Naive thymus-derived CD8-positive, alpha-beta T cell (primary cell): ENCODE results near the gene SHISAL1. TPM values are rescaled to one million over a fixed set of nuclear protein-coding genes. Genes with fewer than 3 reads are reported as not detected.
A peak's percentile ranks its signal among the peaks of the same experiment; 100 is the strongest.
"Not testable (repeated sequence)": the region's sequence is repeated elsewhere in the genome, so short reads cannot be mapped to it uniquely, and the experiment has no call there.

Experiments
- ATAC-seq, 2 donors: fragments of 150-1000 bp; cut with Tn5 transposase in 1 of 2; sonication (Bioruptor Pico), chemical (Tn5 transposase) in 1 of 2; 1 replicate in 1 of 2; 2 replicates in 1 of 2; pipeline ENCODE4 v1.10.0; 2021; ENCODE audit warnings: mild to moderate bottlenecking in 2 of 2, moderate library complexity in 2 of 2
- POLR2A ChIA-PET: fragments of 350-600 bp; sonication (Branson Sonifier 250); formaldehyde crosslinking; loops from one replicate; lab custom pipeline; 2021; ENCODE audit warnings: antibody characterized with exemption; lab: Charles Lee
- DNase-seq, 10 donors: peaks; one replicate each; pipeline versions ENCODE4 v3.0.0 to v3.0.0-alpha.2; 2020 to 2022
- H3K27ac Mint-ChIP-seq, 10 donors: one replicate each; pipeline ENCODE4 v1.8.0; 2020 to 2022; ENCODE audit warnings: mild to moderate bottlenecking in 10 of 10, mixed read lengths in 10 of 10, moderate library complexity in 4 of 10, inconsistent platforms in 1 of 10
- H3K27me3 Mint-ChIP-seq, 5 donors: one replicate each; pipeline ENCODE4 v1.8.0; 2021 to 2022; ENCODE audit warnings: mixed read lengths in 5 of 5
- H3K36me3 Mint-ChIP-seq, 3 donors: one replicate each; pipeline ENCODE4 v1.8.0; 2020 to 2022; ENCODE audit warnings: mixed read lengths in 3 of 3, mild to moderate bottlenecking in 2 of 3, inconsistent platforms in 1 of 3
- H3K4me1 Mint-ChIP-seq, 4 donors: one replicate each; pipeline ENCODE4 v1.8.0; 2021 to 2022; ENCODE audit warnings: mixed read lengths in 4 of 4
- H3K4me3 Mint-ChIP-seq, 10 donors: one replicate each; pipeline ENCODE4 v1.8.0; 2020 to 2022; ENCODE audit warnings: mild to moderate bottlenecking in 10 of 10, mixed read lengths in 10 of 10, moderate library complexity in 6 of 10, inconsistent platforms in 1 of 10
- H3K9me3 Mint-ChIP-seq, 9 donors: one replicate each; pipeline ENCODE4 v1.8.0; 2020 to 2022; ENCODE audit warnings: mixed read lengths in 9 of 9, mild to moderate bottlenecking in 3 of 9, inconsistent platforms in 1 of 9, moderate library complexity in 1 of 9
- polyA plus RNA-seq, 3 donors: library from polyadenylated mRNA; unstranded; fragments of 300-500 nt; fragmentation: Illumina TruSeq; gene quantifications; one replicate each; pipeline ENCODE4 v1.2.3, GENCODE V29; 2021
- total RNA-seq, 8 experiments: library from RNA in 2 of 8; stranded (reverse) in 2 of 8; gene quantifications; one replicate each; pipeline ENCODE4 v1.2.3 and lab custom pipeline; 2021 to 2026

Gene SHISAL1
- total and polyA plus RNA-seq, 5 experiments from 2014 or later = not detected

- Mint-ChIP-seq H3K27me3 (peaks cover 10 to 34% (median 25%) of the 10 kb centered on the region in 5 donors), H3K4me3 (no peak overlapping the region), H3K36me3 (no peaks in the 10 kb centered on the region), H3K4me1 (no peaks in the 10 kb centered on the region), H3K27ac (no peak overlapping the region), H3K9me3 (peaks cover 0 to 2% (median 0%) of the 10 kb centered on the region in 9 donors)
- no peak for ATAC-seq
- POLR2A ChIA-PET = no interaction called here
- no peak for DNase-seq
These were observed 69.0 kb downstream of the SHISAL1 start for GRCh38 chr22:44243761-44244160.

- POLR2A ChIA-PET = no interaction called here
- ATAC-seq = no peak
- H3K27me3 Mint-ChIP-seq = peaks cover 10 to 34% (median 25%) of the 10 kb centered on the region in 5 donors
- H3K4me3 Mint-ChIP-seq = no peak overlapping the region
- peaks cover 0 to 2% (median 0%) of the 10 kb centered on the region in 9 donors for H3K9me3 Mint-ChIP-seq
- DNase-seq = no peak
- no peaks in the 10 kb centered on the region for H3K4me1 Mint-ChIP-seq
- no peak overlapping the region for H3K27ac Mint-ChIP-seq
- no peaks in the 10 kb centered on the region for H3K36me3 Mint-ChIP-seq
These were observed 69.6 kb downstream of the SHISAL1 start for GRCh38 chr22:44242946-44243724.

GRCh38 chr22:44241121-44241520, 71.6 kb downstream of the SHISAL1 start:
- H3K4me3 Mint-ChIP-seq, H3K36me3 Mint-ChIP-seq, H3K27ac Mint-ChIP-seq, DNase-seq, H3K4me1 Mint-ChIP-seq, ATAC-seq, H3K9me3 Mint-ChIP-seq: not testable (repeated sequence)
- peaks cover 11 to 35% (median 25%) of the 10 kb centered on the region in 5 donors for H3K27me3 Mint-ChIP-seq
- POLR2A ChIA-PET = interaction anchor here (0.7 kb wide), 1 partner anchor 12 kb away, joined by 4 read pairs; no protein-coding TSS in a partner anchor

GRCh38 chr22:44237290-44237689, 75.5 kb downstream of the SHISAL1 start:
- H3K27ac Mint-ChIP-seq = no peak overlapping the region
- H3K27me3 Mint-ChIP-seq = peaks cover 0 to 20% (median under 1%) of the 10 kb centered on the region in 5 donors
- ATAC-seq (no peak), DNase-seq (no peak)
- H3K4me1 Mint-ChIP-seq = peaks cover 0 to 2% (median 0%) of the 10 kb centered on the region in 4 donors
- no peaks in the 10 kb centered on the region for H3K36me3 Mint-ChIP-seq
- peaks cover 0 to 2% (median 0%) of the 10 kb centered on the region in 9 donors for H3K9me3 Mint-ChIP-seq
- H3K4me3 Mint-ChIP-seq = no peak overlapping the region
- POLR2A ChIA-PET = no interaction called here

- ATAC-seq, H3K36me3 Mint-ChIP-seq, H3K27ac Mint-ChIP-seq, H3K27me3 Mint-ChIP-seq, H3K4me3 Mint-ChIP-seq, DNase-seq, H3K9me3 Mint-ChIP-seq, H3K4me1 Mint-ChIP-seq, POLR2A ChIA-PET: not testable (repeated sequence)
These were observed 78.4 kb downstream of the SHISAL1 start for GRCh38 chr22:44234372-44234771.

- H3K27me3 Mint-ChIP-seq = peaks cover under 1 to 13% (median 3%) of the 10 kb centered on the region in 5 donors
- ATAC-seq (no peak), DNase-seq (no peak)
- H3K27ac Mint-ChIP-seq = no peak overlapping the region
- POLR2A ChIA-PET = interaction anchor here (0.6 kb wide), 1 partner anchor 15 kb away, joined by 3 read pairs; no protein-coding TSS in a partner anchor
- peaks cover 0 to 2% (median 0%) of the 10 kb centered on the region in 4 donors for H3K4me1 Mint-ChIP-seq
- no peak overlapping the region for H3K4me3 Mint-ChIP-seq
- H3K9me3 Mint-ChIP-seq = peaks cover 0 to 32% (median 10%) of the 10 kb centered on the region in 9 donors
- peaks cover 0 to 21% (median 6%) of the 10 kb centered on the region in 3 donors for H3K36me3 Mint-ChIP-seq
These were observed 81.5 kb downstream of the SHISAL1 start for GRCh38 chr22:44231233-44231632.

GRCh38 chr22:44229809-44230208, 82.9 kb downstream of the SHISAL1 start:
- no peak for ATAC-seq
- no peak overlapping the region for H3K4me3 Mint-ChIP-seq
- POLR2A ChIA-PET = no interaction called here

GRCh38 chr22:44229331-44229730, 83.4 kb downstream of the SHISAL1 start:
- POLR2A ChIA-PET = interaction anchor here (0.6 kb wide), 1 partner anchor 12 kb away, joined by 4 read pairs; no protein-coding TSS in a partner anchor
- Mint-ChIP-seq H3K36me3 (peaks cover 0 to 21% (median 6%) of the 10 kb centered on the region in 3 donors), H3K4me3 (no peak overlapping the region), H3K27ac (no peak overlapping the region), H3K9me3 (peaks cover 0 to 32% (median 10%) of the 10 kb centered on the region in 9 donors), H3K4me1 (peaks cover 0 to 6% (median 1%) of the 10 kb centered on the region in 4 donors), H3K27me3 (peaks cover 6 to 23% (median 15%) of the 10 kb centered on the region in 5 donors)
- DNase-seq = no peak
- no peak for ATAC-seq

More at GRCh38 chr22:44229809-44230208, 82.9 kb downstream of the SHISAL1 start:
- H3K27me3 Mint-ChIP-seq = peaks cover 6 to 23% (median 15%) of the 10 kb centered on the region in 5 donors
- H3K27ac Mint-ChIP-seq = peak overlapping the region in 1 of 10 donors; percentile 48
- DNase-seq = no peak
- peaks cover 0 to 21% (median 6%) of the 10 kb centered on the region in 3 donors for H3K36me3 Mint-ChIP-seq
- peaks cover 0 to 32% (median 10%) of the 10 kb centered on the region in 9 donors for H3K9me3 Mint-ChIP-seq
- H3K4me1 Mint-ChIP-seq = peaks cover 0 to 6% (median 1%) of the 10 kb centered on the region in 4 donors

- no peak for ATAC-seq
- H3K27ac Mint-ChIP-seq = peak overlapping the region in 2 of 10 donors; percentile 35 to 51
- H3K4me3 Mint-ChIP-seq = no peak overlapping the region
- H3K36me3 Mint-ChIP-seq = peaks cover 0 to 21% (median 6%) of the 10 kb centered on the region in 3 donors
- H3K27me3 Mint-ChIP-seq = peaks cover 11 to 23% (median 15%) of the 10 kb centered on the region in 5 donors
- H3K4me1 Mint-ChIP-seq = peaks cover 0 to 8% (median 0%) of the 10 kb centered on the region in 4 donors
- no peak for DNase-seq
- POLR2A ChIA-PET = no interaction called here
- peaks cover 0 to 32% (median 10%) of the 10 kb centered on the region in 9 donors for H3K9me3 Mint-ChIP-seq
These were observed 86.9 kb downstream of the SHISAL1 start for GRCh38 chr22:44225812-44226211.

GRCh38 chr22:44225091-44225689, 87.6 kb downstream of the SHISAL1 start:
- no peak for DNase-seq
- Mint-ChIP-seq H3K27me3 (peaks cover 11 to 23% (median 15%) of the 10 kb centered on the region in 5 donors), H3K4me1 (peaks cover 0 to 8% (median 0%) of the 10 kb centered on the region in 4 donors), H3K36me3 (peaks cover 0 to 21% (median 6%) of the 10 kb centered on the region in 3 donors), H3K27ac (peak overlapping the region in 3 of 10 donors; percentile 35 to 76 (median 51)), H3K4me3 (no peak overlapping the region), H3K9me3 (peaks cover 0 to 32% (median 10%) of the 10 kb centered on the region in 9 donors)
- POLR2A ChIA-PET = no interaction called here
- ATAC-seq = no peak

GRCh38 chr22:44224166-44224565, 88.6 kb downstream of the SHISAL1 start:
- Mint-ChIP-seq H3K27ac (no peak overlapping the region), H3K4me3 (no peak overlapping the region), H3K9me3 (peaks cover 0 to 24% (median 6%) of the 10 kb centered on the region in 9 donors), H3K36me3 (peaks cover 0 to 13% (median 6%) of the 10 kb centered on the region in 3 donors), H3K4me1 (peaks cover 0 to 8% (median 0%) of the 10 kb centered on the region in 4 donors), H3K27me3 (peaks cover 11 to 23% (median 15%) of the 10 kb centered on the region in 5 donors)
- no peak for DNase-seq
- POLR2A ChIA-PET = no interaction called here
- no peak for ATAC-seq

- Mint-ChIP-seq H3K27me3 (peaks cover 8 to 17% (median 14%) of the 10 kb centered on the region in 5 donors), H3K9me3 (peaks cover 0 to 3% (median 0%) of the 10 kb centered on the region in 9 donors), H3K36me3 (peaks cover 0 to 2% (median 0%) of the 10 kb centered on the region in 3 donors), H3K27ac (no peak overlapping the region), H3K4me3 (no peak overlapping the region), H3K4me1 (peaks cover 0 to 8% (median 0%) of the 10 kb centered on the region in 4 donors)
- POLR2A ChIA-PET = no interaction called here
- DNase-seq (no peak), ATAC-seq (no peak)
These were observed 90.9 kb downstream of the SHISAL1 start for GRCh38 chr22:44221710-44222475.
